22Rv1 (cell line): ENCODE measurements around the gene APOC4.

Experiments
- H3K27ac ChIP-seq: fragments of 450-650 bp; 2 replicates; pipeline ENCODE4 v1.5.1; 2017
- CTCF ChIP-seq: fragments of 450-650 bp; IDR thresholded peaks from 2 replicates; pipeline ENCODE4 v1.5.1; 2017; ENCODE audit warnings: mild to moderate bottlenecking
- ZFX ChIP-seq: fragments of 450-650 bp; IDR thresholded peaks from 2 replicates; pipeline ENCODE4 v1.6.1; 2017; ENCODE audit warnings: antibody characterized with exemption, borderline replicate concordance

APOC4 gene

GRCh38 chr19:44987148-44987675, 45.2 kb downstream of the APOC4 start:
- no peak overlapping the region for H3K27ac ChIP-seq

DNA sequence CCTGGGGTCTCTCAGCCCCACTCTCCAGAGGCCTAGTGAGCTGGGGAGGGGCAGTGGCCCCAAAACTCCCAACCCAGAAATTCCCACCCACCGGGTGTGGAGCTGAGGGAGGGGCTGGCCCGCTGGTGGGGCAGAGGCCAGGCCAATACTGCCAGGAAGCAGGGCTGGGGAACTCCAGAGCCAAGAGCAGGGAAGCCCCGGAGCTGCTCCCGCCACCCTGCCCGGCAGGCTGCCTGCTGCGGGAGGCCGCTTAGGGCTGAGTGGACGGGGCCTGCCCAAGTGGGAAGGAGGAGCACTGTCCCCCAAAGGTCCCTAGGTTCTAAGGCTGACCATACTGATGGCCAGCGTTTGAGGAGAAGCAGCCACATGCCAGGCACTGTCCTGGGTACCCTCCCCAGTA, 46.2 kb downstream of the APOC4 start:
- H3K27ac ChIP-seq, result no peak overlapping the region
- TF ChIP-seq CTCF (no peak), ZFX (no peak)

More at GRCh38 chr19:44987148-44987675, 45.2 kb downstream of the APOC4 start:
- no peak for TF ChIP-seq ZFX
- TF ChIP-seq CTCF, result no peak

GRCh38 chr19:44988896-44989556, 47.0 kb downstream of the APOC4 start:
- no peak overlapping the region for H3K27ac ChIP-seq
- TF ChIP-seq ZFX, result no peak
- TF ChIP-seq CTCF, result peak; percentile 78

- no peak overlapping the region for H3K27ac ChIP-seq
- TF ChIP-seq CTCF, result no peak
- TF ChIP-seq ZFX, result no peak
These were observed 48.4 kb downstream of the APOC4 start for GRCh38 chr19:44990459-44990858.

GRCh38 chr19:44990966-44991365, 48.9 kb downstream of the APOC4 start:
- no peak for TF ChIP-seq ZFX
- TF ChIP-seq CTCF, result no peak
- H3K27ac ChIP-seq, result no peak overlapping the region

DNA sequence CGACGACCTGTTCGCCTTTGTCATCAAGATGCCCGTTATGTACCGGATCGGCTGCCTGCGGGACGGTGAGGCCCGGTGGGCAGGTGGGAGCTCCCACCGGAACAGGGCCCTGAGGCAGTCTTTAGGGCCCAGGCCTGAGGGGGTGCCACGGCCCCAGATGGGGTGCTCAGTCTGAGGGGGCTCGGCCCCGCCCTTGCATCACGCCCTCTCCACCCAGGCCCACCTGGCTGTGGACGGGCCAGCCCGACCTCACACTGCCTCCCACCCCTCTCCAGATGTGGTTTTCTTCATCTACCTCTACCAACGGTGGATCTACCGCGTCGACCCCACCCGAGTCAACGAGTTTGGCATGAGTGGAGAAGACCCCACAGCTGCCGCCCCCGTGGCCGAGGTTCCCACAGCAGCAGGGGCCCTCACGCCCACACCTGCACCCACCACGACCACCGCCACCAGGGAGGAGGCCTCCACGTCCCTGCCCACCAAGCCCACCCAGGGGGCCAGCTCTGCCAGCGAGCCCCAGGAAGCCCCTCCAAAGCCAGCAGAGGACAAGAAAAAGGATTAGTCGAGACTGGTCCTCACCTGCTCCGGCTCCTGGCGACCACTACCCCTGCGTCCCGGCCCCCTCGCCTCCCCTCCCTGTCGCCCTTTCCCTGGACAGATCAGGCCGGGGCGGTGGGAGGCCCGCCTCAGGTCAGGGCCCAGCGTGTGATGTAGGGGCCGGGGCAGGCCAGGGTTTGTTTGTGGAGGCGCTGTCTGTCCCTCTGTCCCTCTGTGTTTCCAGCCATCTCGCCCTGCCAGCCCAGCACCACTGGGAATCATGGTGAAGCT, 50.5 kb downstream of the APOC4 start:
- no peak overlapping the region for H3K27ac ChIP-seq
- no peak for TF ChIP-seq ZFX
- TF ChIP-seq CTCF, result no peak

DNA sequence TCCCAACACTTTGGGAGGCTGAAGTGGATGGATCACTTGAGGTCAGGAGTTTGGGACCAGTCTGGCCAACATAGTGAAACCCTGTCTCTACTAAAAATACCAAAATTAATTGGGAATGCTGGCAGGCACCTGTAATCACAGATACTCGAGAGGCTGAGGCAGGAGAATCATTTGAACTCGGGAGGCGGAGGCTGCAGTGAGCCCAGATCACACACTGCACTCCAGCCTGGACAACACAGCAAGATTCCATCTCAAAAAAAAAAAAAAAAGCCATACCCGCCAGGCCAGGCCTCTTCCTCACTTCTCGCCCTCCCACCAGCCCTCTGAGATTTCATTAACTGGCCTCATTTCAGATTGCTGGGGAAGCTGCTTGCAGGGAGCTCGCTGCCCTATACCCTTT, 51.5 kb downstream of the APOC4 start:
- TF ChIP-seq ZFX, result no peak
- TF ChIP-seq CTCF, result no peak
- no peak overlapping the region for H3K27ac ChIP-seq
